Ovary (tissue), 3 donors: Measurements from ENCODE around the gene UBN1.

ENCODE experiments used
- CTCF ChIP-seq, 3 donors: fragments of 450-650 bp in 2 of 3; fragments of 200-600 bp in 1 of 3; IDR thresholded peaks; one replicate each; pipeline versions ENCODE4 v1.5.1 to v1.8.0; 2016 to 2022; ENCODE audit warnings: antibody characterized with exemption in 3 of 3, mild to moderate bottlenecking in 1 of 3
- POLR2A ChIP-seq: fragments of 450-650 bp; IDR thresholded peaks from one replicate; pipeline ENCODE4 v1.6.1; 2017; ENCODE audit warnings: antibody characterized with exemption, mild to moderate bottlenecking, moderate library complexity
- donor health status: DM: no; HTN: no; CAD: no.

DNA sequence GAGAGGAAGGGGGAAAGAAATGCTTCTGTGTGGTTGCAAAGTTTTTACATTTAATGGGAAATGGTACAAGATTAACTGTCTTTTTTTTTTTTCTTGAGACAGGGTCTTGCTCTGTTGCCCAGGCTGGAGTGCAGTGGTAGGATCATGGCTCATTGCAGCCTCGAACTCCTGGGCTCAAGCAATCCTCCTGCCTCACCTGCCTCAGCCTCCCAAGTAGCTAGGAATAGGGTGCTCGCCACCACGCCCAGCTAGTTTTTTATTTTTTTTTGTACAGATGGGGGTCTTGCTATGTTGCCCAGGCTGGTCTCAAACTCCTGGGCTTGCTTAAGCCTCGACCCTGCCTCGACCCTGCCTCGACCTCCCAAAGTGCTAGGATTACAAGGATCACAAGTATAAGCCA, 41.0 kb upstream of the UBN1 start:
- TF ChIP-seq CTCF (IDR thresholded peaks at IDR 0.05) (no peak), POLR2A (no peak)
